Neutrophil (primary cell): ENCODE results near the gene TEAD4.

Source experiments
- H3K27ac ChIP-seq: fragments of 200-600 bp; sonication (generic); 2 replicates; pipeline ENCODE4 v1.5.1; 2016; ENCODE audit warnings: mild to moderate bottlenecking, moderate library complexity
- H3K27me3 ChIP-seq: fragments of 200-600 bp; sonication (generic); 2 replicates; pipeline ENCODE4 v1.6.0; 2016; ENCODE audit warnings: mild to moderate bottlenecking
- H3K36me3 ChIP-seq: fragments of 200-600 bp; sonication (generic); 2 replicates; pipeline ENCODE4 v1.5.1; 2017
- H3K4me1 ChIP-seq, 2 experiments: fragments of 200-600 bp in 1 of 2; sonication (generic) in 1 of 2; 1 replicate in 1 of 2; 2 replicates in 1 of 2; pipeline versions ENCODE4 v1.5.1 to v1.6.1; 2013 to 2016; ENCODE audit warnings: low read depth in 1 of 2, low read length in 1 of 2, mild to moderate bottlenecking in 1 of 2, moderate library complexity in 1 of 2; ENCODE audit not compliant: control insufficient read depth in 1 of 2, insufficient read depth in 1 of 2
- H3K4me3 ChIP-seq, 2 experiments: fragments of 200-600 bp in 1 of 2; sonication (generic) in 1 of 2; 1 replicate in 1 of 2; 2 replicates in 1 of 2; pipeline ENCODE4 v1.5.1; 2013 to 2016; ENCODE audit warnings: low read depth in 1 of 2, low read length in 1 of 2, mild to moderate bottlenecking in 1 of 2, moderate library complexity in 1 of 2
- H3K9me3 ChIP-seq: fragments of 200-600 bp; sonication (generic); 2 replicates; pipeline ENCODE4 v1.5.1; 2016
- CTCF ChIP-seq: fragments of 200-600 bp; sonication (generic); IDR thresholded peaks from 2 replicates; pipeline ENCODE4 v1.5.1; 2016; ENCODE audit warnings: antibody characterized with exemption

The TEAD4 gene

DNA sequence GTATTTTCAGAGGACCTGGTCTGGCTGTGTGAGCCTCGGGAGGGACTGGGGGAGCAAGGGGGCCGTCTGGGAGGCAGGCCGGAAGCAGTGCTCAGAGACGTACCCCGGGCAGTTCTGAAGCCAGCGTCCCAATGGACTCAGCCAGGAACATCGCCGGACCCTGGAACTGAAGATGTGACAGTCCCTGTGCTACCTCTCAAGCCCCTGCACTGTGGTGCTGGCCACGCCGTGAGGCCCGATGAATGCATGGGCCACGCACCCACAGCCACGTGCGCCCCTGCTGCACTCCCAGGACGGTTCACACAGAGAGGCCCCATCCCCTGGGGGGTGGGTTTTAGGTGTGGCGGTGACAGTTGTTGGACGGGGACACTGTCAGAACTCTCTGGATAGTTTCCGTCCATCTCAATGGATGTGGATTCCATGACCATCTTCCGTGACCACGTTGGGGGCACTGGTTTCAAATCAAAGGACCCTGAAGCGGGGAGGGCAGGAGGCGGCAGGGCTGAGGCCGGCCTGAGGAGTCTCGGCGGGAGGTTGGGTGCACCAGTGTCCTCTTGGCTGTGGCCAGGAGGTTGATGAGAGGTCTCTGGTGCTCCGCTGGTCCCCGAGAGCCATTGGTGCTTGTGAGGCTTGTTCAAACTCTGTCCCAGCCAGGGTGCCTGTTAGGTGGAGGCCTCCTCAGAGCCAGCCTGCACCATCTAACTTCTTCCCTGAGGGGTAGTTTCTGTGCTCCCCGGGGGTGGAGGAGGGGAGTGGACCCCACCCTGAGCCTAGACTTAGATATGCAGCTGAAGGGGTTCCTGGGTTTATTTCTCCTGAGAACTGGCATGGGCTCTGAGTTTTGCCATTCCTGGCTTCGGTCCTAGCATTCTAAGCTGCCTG, 81.7 kb downstream of the TEAD4 start:
- Histone ChIP-seq H3K4me3 (no peak overlapping the region), H3K27ac (no peak overlapping the region), H3K4me1 (no peaks in the 10 kb centered on the region), H3K27me3 (peaks cover 15% of the 10 kb centered on the region), H3K36me3 (no peaks in the 10 kb centered on the region), H3K9me3 (no peaks in the 10 kb centered on the region)
- no peak for TF ChIP-seq CTCF

- Histone ChIP-seq H3K4me1 (no peaks in the 10 kb centered on the region), H3K27ac (no peak overlapping the region), H3K36me3 (no peaks in the 10 kb centered on the region), H3K9me3 (no peaks in the 10 kb centered on the region), H3K27me3 (peaks cover 15% of the 10 kb centered on the region), H3K4me3 (no peak overlapping the region)
- TF ChIP-seq CTCF = peak; percentile 40
Measured at GRCh38 chr12:3041558-3042164, 82.5 kb downstream of the TEAD4 start.

DNA sequence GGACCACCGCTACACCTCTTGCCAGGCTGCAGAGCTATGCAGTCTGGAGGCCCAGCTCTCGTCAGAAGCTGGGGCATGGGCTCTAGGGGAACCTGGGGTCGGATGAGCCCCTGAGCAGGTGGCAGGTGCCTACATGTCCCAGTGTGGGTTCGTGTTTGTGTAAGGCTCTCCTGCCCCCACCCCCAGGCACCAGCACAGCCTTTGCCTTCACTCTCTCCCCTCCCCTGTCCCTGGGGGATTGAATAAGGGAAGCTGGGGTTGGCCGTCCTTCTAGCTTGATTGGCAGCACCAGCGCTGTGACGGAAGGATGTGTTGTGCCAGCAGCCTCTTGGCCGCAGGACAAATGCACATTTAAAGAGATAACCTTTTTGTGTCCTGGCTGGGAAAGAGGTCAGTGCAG, 83.2 kb downstream of the TEAD4 start:
- no peaks in the 10 kb centered on the region for H3K9me3 ChIP-seq
- H3K4me3 ChIP-seq = no peak overlapping the region
- H3K4me1 ChIP-seq = no peaks in the 10 kb centered on the region
- peaks cover 15% of the 10 kb centered on the region for H3K27me3 ChIP-seq
- no peaks in the 10 kb centered on the region for H3K36me3 ChIP-seq
- TF ChIP-seq CTCF = no peak
- no peak overlapping the region for H3K27ac ChIP-seq

- Histone ChIP-seq H3K27me3 (peaks cover 18% of the 10 kb centered on the region), H3K4me1 (no peaks in the 10 kb centered on the region), H3K27ac (no peak overlapping the region), H3K4me3 (no peak overlapping the region), H3K9me3 (no peaks in the 10 kb centered on the region), H3K36me3 (no peaks in the 10 kb centered on the region)
- TF ChIP-seq CTCF = no peak
Measured at GRCh38 chr12:3042826-3043225, 83.6 kb downstream of the TEAD4 start.

GRCh38 chr12:3043406-3043805, 84.2 kb downstream of the TEAD4 start:
- no peaks in the 10 kb centered on the region for H3K4me1 ChIP-seq
- no peaks in the 10 kb centered on the region for H3K36me3 ChIP-seq
- H3K9me3 ChIP-seq = no peaks in the 10 kb centered on the region
- H3K4me3 ChIP-seq = no peak overlapping the region
- H3K27ac ChIP-seq = no peak overlapping the region
- no peak for TF ChIP-seq CTCF
- peaks cover 19% of the 10 kb centered on the region for H3K27me3 ChIP-seq
